Ascending aorta (tissue), 2 donors: Measurements from ENCODE around the gene PCDH9. TPM values are rescaled to one million over a fixed set of nuclear protein-coding genes. Genes with fewer than 3 reads are reported as not detected.
"Not testable (repeated sequence)": the region's sequence is repeated elsewhere in the genome, so short reads cannot be mapped to it uniquely, and the experiment has no call there.

Source experiments
- DNase-seq, 2 donors: peaks; one replicate each; pipeline ENCODE4 v3.0.0-alpha.2; 2019; ENCODE audit warnings: low spot score in 2 of 2
- H3K27ac ChIP-seq, 2 donors: fragments of 200-600 bp; sonication (generic); one replicate each; pipeline ENCODE4 v1.5.1; 2016 to 2017; ENCODE audit warnings: mild to moderate bottlenecking in 1 of 2
- H3K27me3 ChIP-seq: fragments of 200-600 bp; sonication (generic); one replicate; pipeline ENCODE4 v1.5.1; 2017
- H3K36me3 ChIP-seq, 2 donors: fragments of 200-600 bp; sonication (generic); one replicate each; pipeline ENCODE4 v1.5.1; 2016
- H3K4me1 ChIP-seq, 2 donors: fragments of 200-600 bp; sonication (generic); one replicate each; pipeline ENCODE4 v1.5.1; 2016 to 2017; ENCODE audit warnings: mild to moderate bottlenecking in 1 of 2
- H3K4me3 ChIP-seq, 2 donors: fragments of 200-600 bp; sonication (generic); one replicate each; pipeline ENCODE4 v1.5.1; 2016 to 2017; ENCODE audit warnings: mild to moderate bottlenecking in 1 of 2
- H3K9me3 ChIP-seq, 2 donors: fragments of 200-600 bp; sonication (generic); one replicate each; pipeline ENCODE4 v1.5.1; 2016
- intact Hi-C: fragments of 100-400 bp; cut with DNase I; formaldehyde crosslinking; loops from one replicate; pipeline ENCODE4 v1.15.1; 2023
- total RNA-seq: library from RNA; depleted of rRNA; stranded (reverse); fragments of >200 nt; gene quantifications from one replicate; pipeline ENCODE4 v1.1.0, GENCODE V29; 2016
- TF ChIP-seq, protein P1 (sequence below), 3 experiments: fragments of 200-600 bp in 2 of 3; fragments of 450-650 bp in 1 of 3; sonication (generic) in 2 of 3; IDR thresholded peaks; one replicate each; pipeline ENCODE4 v1.5.1; 2016 to 2019; ENCODE audit warnings: antibody characterized with exemption in 3 of 3, mild to moderate bottlenecking in 1 of 3, moderate library complexity in 1 of 3

The PCDH9 gene
- total RNA-seq, 1 donor from 2014 or later, result 3.6 TPM

DNA sequence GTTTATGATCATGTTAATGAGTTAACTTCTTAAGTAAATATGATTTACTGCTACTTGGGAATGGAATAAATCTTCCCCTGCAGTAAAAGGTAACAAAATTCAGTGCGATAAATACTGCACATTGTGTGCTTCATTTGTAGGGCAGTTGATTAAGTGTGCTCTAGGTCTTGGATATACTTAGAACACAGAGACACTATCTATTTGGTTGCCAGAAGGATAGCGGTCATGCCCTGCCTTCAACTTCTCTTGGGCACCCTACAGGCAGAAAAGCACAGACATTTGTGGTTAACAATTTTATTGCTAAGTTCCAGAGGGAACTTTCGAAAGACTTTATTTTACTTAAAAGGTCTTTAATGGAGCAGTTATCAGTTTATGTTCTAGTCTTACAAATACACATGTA, 605.8 kb downstream of the PCDH9 start:
- Histone ChIP-seq H3K27ac (no peak overlapping the region), H3K36me3 (no peaks in the 10 kb centered on the region), H3K9me3 (no peaks in the 10 kb centered on the region), H3K4me1 (no peaks in the 10 kb centered on the region), H3K27me3 (no peaks in the 10 kb centered on the region), H3K4me3 (no peak overlapping the region)
- no peak for DNase-seq
- intact Hi-C loops, result no loop called here
- TF ChIP-seq, protein P1, sequence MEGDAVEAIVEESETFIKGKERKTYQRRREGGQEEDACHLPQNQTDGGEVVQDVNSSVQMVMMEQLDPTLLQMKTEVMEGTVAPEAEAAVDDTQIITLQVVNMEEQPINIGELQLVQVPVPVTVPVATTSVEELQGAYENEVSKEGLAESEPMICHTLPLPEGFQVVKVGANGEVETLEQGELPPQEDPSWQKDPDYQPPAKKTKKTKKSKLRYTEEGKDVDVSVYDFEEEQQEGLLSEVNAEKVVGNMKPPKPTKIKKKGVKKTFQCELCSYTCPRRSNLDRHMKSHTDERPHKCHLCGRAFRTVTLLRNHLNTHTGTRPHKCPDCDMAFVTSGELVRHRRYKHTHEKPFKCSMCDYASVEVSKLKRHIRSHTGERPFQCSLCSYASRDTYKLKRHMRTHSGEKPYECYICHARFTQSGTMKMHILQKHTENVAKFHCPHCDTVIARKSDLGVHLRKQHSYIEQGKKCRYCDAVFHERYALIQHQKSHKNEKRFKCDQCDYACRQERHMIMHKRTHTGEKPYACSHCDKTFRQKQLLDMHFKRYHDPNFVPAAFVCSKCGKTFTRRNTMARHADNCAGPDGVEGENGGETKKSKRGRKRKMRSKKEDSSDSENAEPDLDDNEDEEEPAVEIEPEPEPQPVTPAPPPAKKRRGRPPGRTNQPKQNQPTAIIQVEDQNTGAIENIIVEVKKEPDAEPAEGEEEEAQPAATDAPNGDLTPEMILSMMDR (IDR thresholded peaks at IDR 0.05), result no peak

DNA sequence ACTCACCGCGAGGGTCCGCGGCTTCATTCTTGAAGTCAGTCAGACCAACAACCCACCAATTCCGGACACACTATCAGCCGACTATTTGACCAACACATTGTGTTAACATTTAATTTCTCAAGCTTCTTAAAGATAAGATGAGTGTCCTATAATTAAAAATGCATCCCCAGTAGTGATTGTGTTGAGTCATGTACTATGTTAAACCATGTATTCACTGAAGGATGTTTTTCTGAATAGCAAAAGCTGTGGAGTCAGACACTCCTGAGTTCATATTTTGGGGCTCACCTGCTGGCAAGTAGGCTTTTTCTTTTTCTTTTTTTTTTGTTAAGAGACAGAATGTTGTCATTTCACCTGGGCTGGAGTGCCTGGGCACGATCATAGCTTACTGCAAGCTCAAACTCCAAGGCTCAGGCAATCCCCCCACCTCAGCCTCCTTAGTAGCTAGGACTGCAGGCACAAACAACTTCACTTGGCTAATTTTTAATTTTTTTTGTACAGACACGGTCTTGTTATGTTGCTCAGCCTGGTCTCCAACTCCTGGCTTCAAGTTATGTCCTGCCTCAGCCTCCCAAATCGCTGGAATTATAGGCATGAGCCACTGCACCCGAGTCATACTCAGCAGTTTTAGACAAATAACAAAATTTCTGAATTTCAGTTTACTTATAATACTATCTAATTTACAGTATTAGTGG, 606.9 kb downstream of the PCDH9 start:
- Histone ChIP-seq H3K9me3 (no peaks in the 10 kb centered on the region), H3K4me1 (no peaks in the 10 kb centered on the region), H3K36me3 (no peaks in the 10 kb centered on the region), H3K27me3 (no peaks in the 10 kb centered on the region), H3K4me3 (no peak overlapping the region), H3K27ac (no peak overlapping the region)
- TF ChIP-seq, protein P1 (IDR thresholded peaks at IDR 0.05), result no peak
- DNase-seq, result no peak
- intact Hi-C loops, result no loop called here

DNA sequence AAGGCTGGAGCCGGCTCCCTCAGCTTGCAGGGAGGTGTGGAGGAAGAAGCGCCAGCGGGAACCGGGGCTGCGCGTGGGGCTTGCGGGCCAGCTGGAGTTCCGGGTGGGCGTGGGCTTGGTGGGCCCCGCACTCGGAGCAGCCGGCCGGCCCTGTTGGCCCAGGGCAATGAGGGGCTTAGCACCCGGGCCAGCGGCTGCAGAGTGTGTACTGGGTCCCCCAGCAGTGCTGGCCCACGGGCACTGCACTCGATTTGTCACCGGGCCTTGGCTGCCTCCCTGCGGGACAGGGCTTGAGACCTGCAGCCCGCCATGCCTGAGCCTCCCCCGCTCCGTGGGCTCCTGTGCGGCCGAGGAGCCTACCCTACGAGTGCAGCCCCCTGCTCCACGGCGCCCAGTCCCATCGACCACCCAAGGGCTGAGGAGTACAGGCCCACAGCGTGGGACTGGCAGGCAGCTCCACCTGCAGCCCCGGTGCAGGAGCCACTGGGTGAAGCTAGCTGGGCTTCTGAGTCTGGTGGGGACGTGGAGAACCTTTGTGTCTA, 608.2 kb downstream of the PCDH9 start:
- H3K4me3 ChIP-seq, intact Hi-C loops, H3K9me3 ChIP-seq, H3K4me1 ChIP-seq, H3K27ac ChIP-seq, DNase-seq, H3K27me3 ChIP-seq, H3K36me3 ChIP-seq: not testable (repeated sequence)

DNA sequence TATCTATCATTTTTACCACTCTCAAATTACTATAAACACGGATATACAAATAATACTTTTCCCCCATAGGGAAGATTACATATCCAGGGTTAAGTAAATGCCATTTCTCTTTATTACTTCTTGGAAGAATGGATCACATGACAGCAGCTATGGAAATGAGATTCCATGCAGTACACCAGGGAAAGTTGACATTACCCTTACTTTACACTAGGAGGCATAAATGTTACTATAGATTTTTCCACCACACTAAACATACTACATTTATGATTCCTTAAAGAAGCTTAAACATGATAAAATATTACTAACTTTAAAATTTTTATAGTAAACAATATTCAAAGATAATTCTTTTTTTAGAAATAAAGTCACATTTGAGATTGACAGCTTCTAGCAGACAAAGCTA, 611.4 kb downstream of the PCDH9 start:
- no peaks in the 10 kb centered on the region for H3K27me3 ChIP-seq
- TF ChIP-seq, protein P1 (IDR thresholded peaks at IDR 0.05), result no peak
- intact Hi-C loops, result no loop called here
- no peaks in the 10 kb centered on the region for H3K4me1 ChIP-seq
- H3K4me3 ChIP-seq, result no peak overlapping the region
- DNase-seq, result no peak
- H3K9me3 ChIP-seq, result no peaks in the 10 kb centered on the region
- no peaks in the 10 kb centered on the region for H3K36me3 ChIP-seq
- no peak overlapping the region for H3K27ac ChIP-seq

DNA sequence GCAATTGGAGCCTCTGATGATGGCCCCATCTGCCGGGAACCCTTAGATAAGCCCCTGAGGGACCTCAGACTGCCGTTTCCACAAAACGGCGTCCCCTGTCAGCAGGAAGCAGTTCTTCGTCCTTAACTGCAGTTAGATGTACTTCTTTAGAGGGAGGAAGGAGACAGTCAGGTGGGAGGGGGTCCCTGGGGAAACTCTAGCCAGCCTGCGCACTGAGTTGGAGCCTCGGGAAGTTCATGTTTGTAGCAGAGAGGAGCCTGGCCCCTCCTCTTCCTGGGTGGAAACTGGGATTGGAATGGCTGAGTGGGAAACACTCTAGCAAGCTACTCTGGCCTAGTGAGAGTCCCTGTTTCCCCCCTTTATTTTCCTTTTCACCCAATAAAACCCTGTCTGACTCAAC, 612.4 kb downstream of the PCDH9 start:
- no peaks in the 10 kb centered on the region for H3K4me1 ChIP-seq
- intact Hi-C loops, result no loop called here
- TF ChIP-seq, protein P1 (IDR thresholded peaks at IDR 0.05), result no peak

DNA sequence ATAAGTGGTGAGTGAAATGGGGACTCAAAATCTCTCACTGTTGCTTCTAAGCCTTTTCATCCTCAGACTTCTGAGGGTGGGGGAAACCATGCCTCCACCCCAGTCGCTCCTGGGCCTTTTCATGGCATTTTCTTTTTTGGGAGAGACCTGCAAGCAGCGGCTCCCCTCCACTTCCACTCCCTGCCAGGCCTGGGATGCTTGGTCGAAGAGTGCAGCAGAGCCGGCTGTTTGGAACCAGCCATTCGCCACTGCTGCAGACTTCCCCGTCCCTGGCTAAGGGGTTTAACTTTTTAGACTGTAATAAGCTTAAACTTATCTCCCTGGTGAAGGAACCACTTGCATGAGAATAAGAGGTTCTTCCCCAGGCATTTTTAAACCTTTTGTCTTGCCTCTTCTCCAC, 617.2 kb downstream of the PCDH9 start:
- H3K4me1 ChIP-seq, result no peaks in the 10 kb centered on the region
- intact Hi-C loops, result no loop called here
- H3K9me3 ChIP-seq, result no peaks in the 10 kb centered on the region
- no peaks in the 10 kb centered on the region for H3K27me3 ChIP-seq
- TF ChIP-seq, protein P1 (IDR thresholded peaks at IDR 0.05), result no peak
- no peaks in the 10 kb centered on the region for H3K36me3 ChIP-seq
- no peak overlapping the region for H3K27ac ChIP-seq
- H3K4me3 ChIP-seq, result no peak overlapping the region
- DNase-seq, result no peak

More for the DNA sequence above, 612.4 kb downstream of the PCDH9 start:
- no peak overlapping the region for H3K4me3 ChIP-seq
- no peaks in the 10 kb centered on the region for H3K27me3 ChIP-seq
- no peak overlapping the region for H3K27ac ChIP-seq
- H3K9me3 ChIP-seq, result no peaks in the 10 kb centered on the region
- H3K36me3 ChIP-seq, result no peaks in the 10 kb centered on the region
- no peak for DNase-seq
